HFFc6 (cell line): Measurements from ENCODE around the gene SYNJ2. TPM values are rescaled to one million over a fixed set of nuclear protein-coding genes. Genes with fewer than 3 reads are reported as not detected.

Experiments
- DNase-seq: peaks from one replicate; pipeline ENCODE4 v3.0.0-alpha.2; 2018
- H3K27ac Mint-ChIP-seq: 2 replicates; pipeline ENCODE4 v1.8.0; 2020; ENCODE audit warnings: mild to moderate bottlenecking, mixed read lengths
- H3K27me3 Mint-ChIP-seq: 2 replicates; pipeline ENCODE4 v1.8.0; 2021; ENCODE audit warnings: mild to moderate bottlenecking, moderate library complexity, mixed read lengths; ENCODE audit not compliant: insufficient read depth
- H3K36me3 Mint-ChIP-seq: 2 replicates; pipeline ENCODE4 v1.8.0; 2021; ENCODE audit warnings: low read depth, mixed read lengths
- H3K4me1 Mint-ChIP-seq: 2 replicates; pipeline ENCODE4 v1.8.0; 2020; ENCODE audit warnings: low read depth, mixed read lengths
- H3K4me3 Mint-ChIP-seq: 2 replicates; pipeline ENCODE4 v1.8.0; 2020; ENCODE audit warnings: mild to moderate bottlenecking, moderate library complexity, mixed read lengths
- H3K9me3 Mint-ChIP-seq: 2 replicates; pipeline ENCODE4 v1.8.0; 2020; ENCODE audit warnings: mild to moderate bottlenecking, mixed read lengths
- CTCF ChIP-seq: fragments of 200-600 bp; sonication (generic); IDR thresholded peaks from 2 replicates; pipeline ENCODE4 v1.5.0; 2021; ENCODE audit warnings: antibody characterized with exemption, mild to moderate bottlenecking
- total RNA-seq, 6 experiments: library from RNA; stranded (reverse); fragmentation: NEBNext Ultra II Directional; extraction: Animal tissue kit (Norgen Biotek cat#: 25700); gene quantifications; 2 replicates in 1 of 6; 3 replicates in 5 of 6; pipeline ENCODE4 v1.2.3, GENCODE V29; 2021

Gene SYNJ2
- total RNA-seq, 6 experiments from 2014 or later = 31.8 to 46.4 (median 41.3) TPM

- Mint-ChIP-seq H3K27ac (no peak overlapping the region), H3K4me3 (no peak overlapping the region), H3K4me1 (no peaks in the 10 kb centered on the region), H3K36me3 (peaks cover 65% of the 10 kb centered on the region; the same call in 1 of the 2 replicates), H3K9me3 (no peaks in the 10 kb centered on the region), H3K27me3 (peaks cover 3% of the 10 kb centered on the region)
- TF ChIP-seq CTCF = no peak
- no peak for DNase-seq
Measured at GRCh38 chr6:158092806-158093205, 111.1 kb downstream of the SYNJ2 start.

GRCh38 chr6:158095031-158095430 lies 113.4 kb downstream of the SYNJ2 start:
- no peak for TF ChIP-seq CTCF
- peaks cover 3% of the 10 kb centered on the region for H3K27me3 Mint-ChIP-seq
- no peaks in the 10 kb centered on the region for H3K9me3 Mint-ChIP-seq
- H3K36me3 Mint-ChIP-seq = peaks cover 61% of the 10 kb centered on the region
- no peak overlapping the region for H3K4me3 Mint-ChIP-seq
- H3K27ac Mint-ChIP-seq = no peak overlapping the region
- H3K4me1 Mint-ChIP-seq = no peaks in the 10 kb centered on the region
- DNase-seq = no peak

GRCh38 chr6:158095671-158096070 lies 114.0 kb downstream of the SYNJ2 start:
- Mint-ChIP-seq H3K27ac (no peak overlapping the region), H3K4me1 (no peaks in the 10 kb centered on the region)
- DNase-seq = no peak

GRCh38 chr6:158103228-158103627 lies 121.6 kb downstream of the SYNJ2 start:
- Mint-ChIP-seq H3K27ac (no peak overlapping the region), H3K4me3 (no peak overlapping the region), H3K27me3 (no peaks in the 10 kb centered on the region; the same call in 1 of the 2 replicates), H3K36me3 (peaks cover 25% of the 10 kb centered on the region), H3K4me1 (no peaks in the 10 kb centered on the region), H3K9me3 (no peaks in the 10 kb centered on the region)
- TF ChIP-seq CTCF = no peak
- no peak for DNase-seq

More at GRCh38 chr6:158095671-158096070, 114.0 kb downstream of the SYNJ2 start:
- Mint-ChIP-seq H3K36me3 (peaks cover 62% of the 10 kb centered on the region), H3K4me3 (no peak overlapping the region), H3K27me3 (peaks cover 3% of the 10 kb centered on the region), H3K9me3 (no peaks in the 10 kb centered on the region)
- TF ChIP-seq CTCF = no peak

GRCh38 chr6:158104696-158105095 lies 123.0 kb downstream of the SYNJ2 start:
- no peaks in the 10 kb centered on the region for H3K9me3 Mint-ChIP-seq
- no peak overlapping the region for H3K4me3 Mint-ChIP-seq
- H3K27ac Mint-ChIP-seq = no peak overlapping the region
- DNase-seq = no peak
- no peaks in the 10 kb centered on the region for H3K4me1 Mint-ChIP-seq
- no peaks in the 10 kb centered on the region; the same call in 1 of the 2 replicates for H3K27me3 Mint-ChIP-seq
- H3K36me3 Mint-ChIP-seq = peaks cover 23% of the 10 kb centered on the region
- no peak for TF ChIP-seq CTCF

- no peaks in the 10 kb centered on the region for H3K4me1 Mint-ChIP-seq
- no peaks in the 10 kb centered on the region; the same call in 1 of the 2 replicates for H3K27me3 Mint-ChIP-seq
- no peak for DNase-seq
- H3K4me3 Mint-ChIP-seq = no peak overlapping the region
- no peak for TF ChIP-seq CTCF
- no peaks in the 10 kb centered on the region for H3K9me3 Mint-ChIP-seq
- H3K36me3 Mint-ChIP-seq = peaks cover 14% of the 10 kb centered on the region; the same call in 1 of the 2 replicates
- no peak overlapping the region for H3K27ac Mint-ChIP-seq
Measured at GRCh38 chr6:158109748-158110147, 128.1 kb downstream of the SYNJ2 start.
